SK-N-SH treated with all-trans-retinoic acid at 6 μM for 48 hours (cell line): ENCODE results near the gene NOP16.

Source experiments
- ARNTL ChIP-seq: fragments of 450-650 bp; formaldehyde crosslinking; IDR thresholded peaks from 2 replicates; pipeline ENCODE4 v1.5.0; 2020; ENCODE audit warnings: low read depth, mild to moderate bottlenecking, moderate library complexity, borderline replicate concordance
- ESRRG ChIP-seq: fragments of 250-450 bp; sonication (Bioruptor Pico); IDR thresholded peaks from 2 replicates; pipeline ENCODE4 v1.6.1; 2021; ENCODE audit warnings: mild to moderate bottlenecking
- GLIS3 ChIP-seq: fragments of 250-450 bp; sonication (Bioruptor Pico); IDR thresholded peaks from 2 replicates; pipeline ENCODE4 v1.5.0; 2020; ENCODE audit warnings: mild to moderate bottlenecking, moderate library complexity
- ISL1 ChIP-seq: fragments of 250-450 bp; sonication (Bioruptor Pico); IDR thresholded peaks from 2 replicates; pipeline ENCODE4 v2.1.2; 2022; ENCODE audit warnings: mild to moderate bottlenecking, moderate library complexity
- PPARA ChIP-seq: fragments of 250-450 bp; sonication (Bioruptor Pico); IDR thresholded peaks from 2 replicates; pipeline ENCODE4 v1.5.0; 2020; ENCODE audit warnings: mild to moderate bottlenecking, borderline replicate concordance
- RARB ChIP-seq: fragments of 250-450 bp; sonication (Bioruptor Pico); IDR thresholded peaks from 2 replicates; pipeline ENCODE4 v1.8.0; 2021; ENCODE audit warnings: mild to moderate bottlenecking, moderate library complexity
- SNAI2 ChIP-seq: fragments of 250-450 bp; sonication (Bioruptor Pico); IDR thresholded peaks from 2 replicates; pipeline ENCODE4 v1.5.0; 2020; ENCODE audit warnings: mild to moderate bottlenecking, moderate library complexity
- TOX ChIP-seq: fragments of 250-450 bp; sonication (Bioruptor Pico); IDR thresholded peaks from 2 replicates; pipeline ENCODE4 v1.8.0; 2021; ENCODE audit warnings: mild to moderate bottlenecking, moderate library complexity, borderline replicate concordance
- TSHZ2 ChIP-seq: fragments of 250-450 bp; sonication (Bioruptor Pico); IDR thresholded peaks from 2 replicates; pipeline ENCODE4 v1.5.0; 2020; ENCODE audit warnings: mild to moderate bottlenecking, moderate library complexity
- ZFP3 ChIP-seq: fragments of 250-450 bp; sonication (Bioruptor Pico); IDR thresholded peaks from 2 replicates; pipeline ENCODE4 v1.5.0; 2020; ENCODE audit warnings: mild to moderate bottlenecking, moderate library complexity
- ZNF565 ChIP-seq: fragments of 450-650 bp; formaldehyde crosslinking; conservative IDR thresholded peaks from 2 replicates; pipeline ENCODE4 v1.5.0; 2020; ENCODE audit warnings: low read depth, mild to moderate bottlenecking, moderate library complexity
- ZNF70 ChIP-seq: fragments of 450-650 bp; formaldehyde crosslinking; IDR thresholded peaks from 2 replicates; pipeline ENCODE4 v1.5.0; 2020; ENCODE audit warnings: mild to moderate bottlenecking, moderate library complexity
- TF ChIP-seq, protein P1 (sequence below): fragments of 250-450 bp; sonication (Bioruptor Pico); IDR thresholded peaks from 2 replicates; pipeline ENCODE4 v1.5.1; 2020; ENCODE audit warnings: low read depth, mild to moderate bottlenecking, moderate library complexity
- TF ChIP-seq, protein P2 (sequence below): fragments of 250-450 bp; sonication (Bioruptor Pico); IDR thresholded peaks from 2 replicates; pipeline ENCODE4 v1.8.0; 2020; ENCODE audit warnings: mild to moderate bottlenecking, moderate library complexity, borderline replicate concordance

- TF ChIP-seq PPARA (CRISPR knock-in tag) = no peak
- no peak for TF ChIP-seq ZNF565 (CRISPR knock-in tag)
- no peak for TF ChIP-seq ARNTL (CRISPR knock-in tag)
- TF ChIP-seq, protein P1, sequence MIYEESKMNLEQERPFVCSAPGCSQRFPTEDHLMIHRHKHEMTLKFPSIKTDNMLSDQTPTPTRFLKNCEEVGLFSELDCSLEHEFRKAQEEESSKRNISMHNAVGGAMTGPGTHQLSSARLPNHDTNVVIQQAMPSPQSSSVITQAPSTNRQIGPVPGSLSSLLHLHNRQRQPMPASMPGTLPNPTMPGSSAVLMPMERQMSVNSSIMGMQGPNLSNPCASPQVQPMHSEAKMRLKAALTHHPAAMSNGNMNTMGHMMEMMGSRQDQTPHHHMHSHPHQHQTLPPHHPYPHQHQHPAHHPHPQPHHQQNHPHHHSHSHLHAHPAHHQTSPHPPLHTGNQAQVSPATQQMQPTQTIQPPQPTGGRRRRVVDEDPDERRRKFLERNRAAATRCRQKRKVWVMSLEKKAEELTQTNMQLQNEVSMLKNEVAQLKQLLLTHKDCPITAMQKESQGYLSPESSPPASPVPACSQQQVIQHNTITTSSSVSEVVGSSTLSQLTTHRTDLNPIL (CRISPR knock-in tag) = no peak
- TF ChIP-seq SNAI2 (CRISPR knock-in tag) = no peak
- TF ChIP-seq, protein P2, sequence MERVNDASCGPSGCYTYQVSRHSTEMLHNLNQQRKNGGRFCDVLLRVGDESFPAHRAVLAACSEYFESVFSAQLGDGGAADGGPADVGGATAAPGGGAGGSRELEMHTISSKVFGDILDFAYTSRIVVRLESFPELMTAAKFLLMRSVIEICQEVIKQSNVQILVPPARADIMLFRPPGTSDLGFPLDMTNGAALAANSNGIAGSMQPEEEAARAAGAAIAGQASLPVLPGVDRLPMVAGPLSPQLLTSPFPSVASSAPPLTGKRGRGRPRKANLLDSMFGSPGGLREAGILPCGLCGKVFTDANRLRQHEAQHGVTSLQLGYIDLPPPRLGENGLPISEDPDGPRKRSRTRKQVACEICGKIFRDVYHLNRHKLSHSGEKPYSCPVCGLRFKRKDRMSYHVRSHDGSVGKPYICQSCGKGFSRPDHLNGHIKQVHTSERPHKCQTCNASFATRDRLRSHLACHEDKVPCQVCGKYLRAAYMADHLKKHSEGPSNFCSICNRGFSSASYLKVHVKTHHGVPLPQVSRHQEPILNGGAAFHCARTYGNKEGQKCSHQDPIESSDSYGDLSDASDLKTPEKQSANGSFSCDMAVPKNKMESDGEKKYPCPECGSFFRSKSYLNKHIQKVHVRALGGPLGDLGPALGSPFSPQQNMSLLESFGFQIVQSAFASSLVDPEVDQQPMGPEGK = no peak
- no peak for TF ChIP-seq GLIS3 (CRISPR knock-in tag)
- TF ChIP-seq ESRRG (CRISPR knock-in tag) = no peak
- no peak for TF ChIP-seq ISL1 (CRISPR knock-in tag)
- TF ChIP-seq TSHZ2 (CRISPR knock-in tag) = no peak
- TF ChIP-seq ZFP3 (CRISPR knock-in tag) = no peak
- no peak for TF ChIP-seq RARB (CRISPR knock-in tag)
- TF ChIP-seq ZNF70 (CRISPR knock-in tag) = no peak
- no peak for TF ChIP-seq TOX (CRISPR knock-in tag)
Observed at GRCh38 chr5:176424181-176424580, 35.8 kb upstream of the NOP16 start.
